NCI-H510A (cell line): ENCODE data around the gene FOXI1.

Experiments
- DNase-seq: peaks from one replicate; lab custom pipeline; 2025; lab: John Stamatoyannopoulos, UW

FOXI1 gene

DNA sequence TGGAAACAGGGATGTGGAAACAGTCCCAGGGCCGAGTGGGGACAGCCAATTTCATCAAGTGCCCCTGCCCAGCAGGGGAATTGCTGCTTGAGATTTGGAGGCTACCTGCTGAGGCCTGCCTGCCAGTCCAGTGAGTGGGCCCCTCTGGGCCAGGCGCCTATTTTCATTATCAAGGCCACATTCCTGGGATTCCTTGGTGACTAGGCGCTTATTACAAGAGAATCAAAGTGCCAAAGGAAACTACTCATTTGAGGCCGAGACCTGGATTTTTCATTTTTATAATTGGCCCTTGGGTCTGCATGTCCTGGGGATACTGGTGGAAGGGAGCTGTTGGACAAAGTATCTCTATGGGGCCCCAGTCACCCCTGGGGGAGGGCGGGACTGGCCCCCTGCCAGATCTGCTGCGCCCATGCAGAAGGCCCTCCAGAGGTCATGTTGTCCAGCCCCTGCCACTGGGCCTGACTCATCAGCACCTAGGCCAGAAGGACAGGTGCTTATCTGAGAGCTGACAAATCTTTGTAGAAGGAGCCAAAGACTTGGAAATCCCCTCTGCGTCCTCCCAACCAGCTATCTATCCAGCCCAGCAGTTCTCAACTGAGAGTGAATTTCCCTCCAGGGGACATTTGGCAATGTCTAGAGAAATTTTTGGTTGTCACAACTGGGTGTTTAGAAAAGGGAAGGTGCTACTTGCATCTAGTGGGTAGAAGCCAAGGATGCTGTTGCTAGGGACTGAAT lies 45.6 kb downstream of the FOXI1 start:
- DNase-seq: no peak

DNA sequence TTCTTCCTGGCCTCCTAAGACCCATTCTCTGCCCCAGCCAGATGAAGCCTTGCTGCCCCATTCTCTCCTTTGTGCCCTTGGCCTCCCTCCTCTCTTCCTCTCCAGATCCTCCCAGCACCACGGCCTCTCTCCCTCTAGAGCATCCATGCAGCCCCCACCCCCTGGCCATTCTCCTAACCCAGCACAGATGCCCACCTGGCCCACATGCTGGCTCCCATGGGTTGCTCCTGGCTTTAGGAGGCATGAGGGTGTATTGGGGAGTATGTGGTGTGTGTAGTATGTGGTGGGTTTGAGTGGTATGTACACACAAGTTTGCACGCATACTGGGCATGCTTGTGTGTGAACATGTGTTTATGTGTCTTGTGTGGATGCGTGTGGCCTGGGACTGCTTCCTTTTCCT lies 47.1 kb downstream of the FOXI1 start:
- DNase-seq: no peak

DNA sequence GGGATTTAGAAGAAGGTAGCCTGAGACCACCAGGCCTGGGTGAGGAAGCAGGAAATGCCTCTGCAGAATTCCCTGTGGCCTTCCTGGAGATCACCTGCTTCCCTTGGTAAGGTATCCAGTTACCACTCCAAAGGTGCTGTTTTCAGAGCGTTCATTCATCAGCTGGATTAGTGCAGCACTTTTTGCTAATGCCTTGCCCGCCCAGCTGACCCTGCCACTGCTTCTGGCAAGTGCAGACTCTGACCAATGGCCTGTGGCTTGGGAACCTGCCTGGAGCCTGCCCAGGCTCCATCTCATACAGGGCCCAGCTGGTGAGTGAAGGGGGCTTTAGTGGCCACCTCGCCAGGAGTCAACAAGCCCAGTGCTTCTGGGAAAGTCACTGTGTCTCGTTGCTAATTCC lies 48.6 kb downstream of the FOXI1 start:
- peak; percentile 10 for DNase-seq

DNA sequence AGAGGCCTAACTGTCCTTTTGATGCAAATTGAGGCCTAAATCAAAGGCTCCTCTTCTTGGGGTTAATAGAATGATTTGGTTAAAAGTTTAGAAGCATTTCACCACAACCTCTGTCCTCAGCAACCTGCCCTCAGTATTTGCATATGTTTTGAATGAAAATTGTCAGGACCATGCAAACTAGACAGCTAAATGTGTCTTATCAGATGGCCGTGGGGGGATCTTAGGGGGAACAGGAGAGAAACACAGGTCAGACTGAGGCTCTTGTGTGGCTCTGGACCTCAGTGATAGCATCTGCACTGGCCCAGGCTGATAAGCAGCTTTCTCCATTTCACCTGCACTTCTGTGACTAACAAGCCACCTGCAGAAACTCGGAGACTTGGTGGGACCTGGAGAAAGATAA lies 49.0 kb downstream of the FOXI1 start:
- DNase-seq: no peak

DNA sequence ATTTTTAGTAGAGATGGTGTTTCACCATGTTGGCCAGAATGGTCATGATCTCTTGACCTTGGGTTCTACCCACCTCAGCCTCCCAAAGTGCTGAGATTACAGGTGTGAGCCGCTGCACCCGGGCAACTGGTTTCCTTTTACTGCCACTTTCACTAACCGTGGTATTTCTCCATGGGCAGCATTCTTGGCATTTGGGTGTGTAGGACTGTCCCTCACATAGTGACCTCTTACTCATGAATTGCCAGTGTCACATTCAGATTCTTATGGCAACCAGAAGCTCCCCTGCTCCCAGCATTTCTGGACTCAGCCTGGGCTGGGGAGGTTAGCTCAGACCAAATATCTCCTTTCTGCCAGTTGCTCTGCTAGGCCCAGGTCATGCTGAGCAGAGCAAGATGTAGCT lies 50.1 kb downstream of the FOXI1 start:
- DNase-seq: no peak

DNA sequence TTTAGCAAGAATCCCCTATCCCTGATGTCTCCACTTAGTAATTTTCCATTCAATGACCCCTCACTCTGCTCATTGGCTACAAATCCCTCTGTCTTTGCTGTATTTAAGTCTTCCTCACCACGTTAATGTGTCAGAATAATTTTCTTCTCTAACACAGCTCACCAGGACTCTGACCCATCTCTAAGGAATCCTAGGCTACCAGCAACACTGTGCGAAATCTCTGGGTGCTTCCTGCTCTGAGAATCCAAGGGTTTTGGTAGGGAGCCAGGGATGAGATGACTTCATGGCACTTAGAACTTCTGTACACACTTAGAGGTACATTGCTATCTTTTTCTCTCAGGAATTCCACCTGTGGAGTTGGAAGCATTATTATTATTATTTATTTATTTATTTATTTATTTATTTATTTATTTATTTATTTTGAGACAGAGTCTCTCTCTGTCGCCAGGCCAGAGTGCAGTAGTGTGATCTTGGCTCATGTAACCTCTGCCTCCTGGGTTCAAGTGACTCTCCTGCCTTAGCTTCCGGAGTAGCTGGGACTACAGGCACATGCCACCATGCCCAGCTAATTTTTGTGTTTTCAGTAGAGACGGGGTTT lies 53.5 kb downstream of the FOXI1 start:
- no peak for DNase-seq
